Testis (tissue), 2 donors: ENCODE measurements around the gene STIM1.

ENCODE experiments used
- CTCF ChIP-seq, 3 experiments: fragments of 450-650 bp in 2 of 3; fragments of 200-600 bp in 1 of 3; sonication (generic) in 1 of 3; IDR thresholded peaks; one replicate each; pipeline ENCODE4 v1.5.1; 2016 to 2019; ENCODE audit warnings: antibody characterized with exemption in 3 of 3, mild to moderate bottlenecking in 2 of 3, moderate library complexity in 1 of 3
- POLR2A ChIP-seq: fragments of 450-650 bp; IDR thresholded peaks from one replicate; pipeline ENCODE4 v1.6.1; 2017; ENCODE audit warnings: antibody characterized with exemption, mild to moderate bottlenecking, moderate library complexity

- TF ChIP-seq CTCF (IDR thresholded peaks at IDR 0.05): no peak
- TF ChIP-seq POLR2A: no peak
Measured at GRCh38 chr11:4084406-4085125, 229.1 kb downstream of the STIM1 start.
